HG02623 (cell line): ENCODE measurements around the gene RPL38.

Source experiments
- ATAC-seq: cut with Tn5 transposase; IDR thresholded peaks from one replicate; pipeline ENCODE4 v1.9.1; 2021; ENCODE audit warnings: moderate library complexity; ENCODE audit not compliant: unreplicated experiment

Gene RPL38

GRCh38 chr17:74210191-74211140 is 7.0 kb downstream of the RPL38 start:
- ATAC-seq = no peak

DNA sequence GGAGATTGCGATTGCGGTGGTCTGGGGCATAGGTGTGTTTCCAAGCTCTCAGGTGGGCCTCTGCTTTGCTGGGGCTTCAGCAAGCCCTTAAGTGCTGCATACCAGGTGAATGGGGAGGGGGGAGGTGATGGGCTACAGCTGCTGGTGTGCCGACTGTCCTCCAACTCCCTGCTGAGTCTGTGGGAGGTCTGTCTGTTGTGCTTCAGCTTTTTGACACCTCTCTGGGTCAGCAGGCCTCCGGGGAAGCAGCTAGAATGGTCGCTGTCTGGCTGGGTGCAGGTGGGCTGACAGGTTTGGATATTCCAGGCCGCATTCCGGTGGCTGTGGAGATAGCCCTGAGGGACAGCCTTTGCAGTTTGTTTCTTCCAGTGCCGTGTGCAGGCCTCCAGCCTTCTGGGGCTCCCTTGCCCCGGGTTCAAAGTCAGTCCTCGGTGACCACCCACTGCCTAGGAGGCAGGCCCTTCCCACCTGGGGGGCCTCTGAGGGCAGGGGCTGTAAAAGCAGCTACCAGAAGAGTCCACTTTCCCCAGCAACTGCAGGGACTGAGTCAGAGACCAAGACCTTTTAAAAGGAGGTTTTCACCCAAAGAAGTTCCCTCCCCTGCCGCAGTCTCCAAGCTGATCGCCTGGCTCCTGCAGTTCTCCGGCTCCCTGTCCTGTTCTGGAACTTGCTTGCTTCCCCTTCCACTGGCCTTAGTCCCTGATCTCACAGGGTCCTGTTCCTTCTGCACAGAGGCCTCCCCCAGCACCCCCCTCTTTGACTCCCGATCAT is 7.8 kb downstream of the RPL38 start:
- ATAC-seq = no peak

- no peak for ATAC-seq
Measured at GRCh38 chr17:74211912-74212208, 8.4 kb downstream of the RPL38 start.

GRCh38 chr17:74212209-74212912 is 8.9 kb downstream of the RPL38 start:
- no peak for ATAC-seq

GRCh38 chr17:74212913-74213791 is 9.7 kb downstream of the RPL38 start, which contains the start of gene TTYH2:
Gene TTYH2, plus strand, starts transcription at chr17:74213571. Its CDS starts 17 bp downstream, at chr17:74213588.
- peak; percentile 60 for ATAC-seq

GRCh38 chr17:74213861-74214391 is 10.4 kb downstream of the RPL38 start:
- ATAC-seq = no peak

DNA sequence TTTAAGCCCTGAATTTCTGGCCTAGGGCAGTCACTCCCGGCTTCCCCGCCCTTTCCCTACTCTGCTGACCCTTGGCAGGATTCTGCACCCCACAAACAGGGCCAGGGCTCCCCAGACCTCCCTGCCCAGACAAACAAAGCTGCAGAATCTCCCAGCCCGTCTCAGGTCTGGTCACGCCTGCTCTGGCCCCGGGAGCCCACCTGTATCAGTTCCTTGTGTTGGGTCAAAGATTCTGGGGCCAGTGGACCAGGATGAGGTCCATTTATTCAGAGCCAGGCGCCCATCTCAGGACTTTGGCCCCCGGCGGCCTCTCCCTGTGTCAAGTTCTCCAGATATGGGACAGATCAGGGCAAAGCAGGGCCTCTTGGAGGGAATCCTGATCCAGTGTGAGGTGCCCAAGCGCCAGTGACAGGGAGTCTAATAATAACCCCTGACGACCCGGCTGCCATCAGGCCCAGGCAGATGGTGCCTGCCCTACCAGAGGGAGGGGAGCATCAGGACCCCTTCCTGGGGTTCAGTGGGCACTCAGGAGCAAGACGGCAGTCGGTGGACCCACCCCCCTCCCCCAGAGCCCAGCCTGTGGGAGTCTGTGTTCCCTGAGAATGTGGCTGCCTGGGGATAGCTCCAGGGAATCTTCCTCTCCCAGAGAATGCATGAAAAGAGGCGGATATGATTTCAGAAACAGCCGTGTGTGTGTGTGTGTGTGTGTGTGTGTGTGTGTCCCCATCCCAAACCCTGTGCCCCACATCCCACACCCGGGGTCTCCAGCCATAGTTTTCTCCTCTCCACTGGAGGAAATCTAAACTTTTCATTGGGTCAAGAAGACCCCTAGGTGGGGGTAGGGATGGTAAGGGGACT is 11.2 kb downstream of the RPL38 start:
- no peak for ATAC-seq

DNA sequence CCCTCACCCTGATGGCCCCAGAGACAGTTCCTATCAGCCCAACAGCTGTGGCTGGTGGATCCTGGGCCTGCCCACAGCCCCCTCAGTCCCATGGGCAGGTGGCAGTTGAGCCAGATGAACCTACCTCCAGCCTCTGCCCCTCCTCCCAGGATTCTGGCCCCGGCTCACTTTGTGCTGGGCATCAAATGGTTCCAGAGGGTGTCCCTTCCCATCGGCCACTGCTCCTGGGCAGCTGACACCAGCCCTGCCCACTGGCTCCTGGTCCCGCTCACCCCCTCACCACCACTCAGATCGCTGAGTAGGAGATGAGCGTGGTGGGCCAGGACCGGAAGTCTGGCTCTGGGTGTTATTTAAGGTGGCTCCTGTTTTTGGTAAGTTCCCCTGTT is 11.9 kb downstream of the RPL38 start:
- no peak for ATAC-seq

DNA sequence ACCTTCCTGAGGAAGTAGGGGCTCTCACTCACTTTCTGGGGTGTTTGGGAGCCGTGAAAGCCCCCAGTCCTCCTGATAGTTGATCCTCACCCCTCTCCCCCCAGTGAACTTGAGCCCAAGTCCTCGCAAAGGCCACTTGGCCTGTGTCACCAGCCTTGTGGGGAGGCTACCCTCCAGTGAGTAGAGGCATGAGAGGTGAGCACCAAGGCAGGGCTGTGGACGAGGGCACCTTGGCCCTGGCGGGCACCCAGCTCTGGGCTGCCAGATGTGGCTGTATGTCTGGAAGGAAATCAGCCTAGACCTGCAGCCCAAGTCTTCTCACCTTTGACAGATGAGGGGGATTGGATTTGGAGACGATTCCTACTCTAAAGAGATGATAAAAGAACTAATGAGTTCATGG is 13.0 kb downstream of the RPL38 start:
- no peak for ATAC-seq

- no peak for ATAC-seq
Measured at GRCh38 chr17:74217037-74217730, 13.7 kb downstream of the RPL38 start.

DNA sequence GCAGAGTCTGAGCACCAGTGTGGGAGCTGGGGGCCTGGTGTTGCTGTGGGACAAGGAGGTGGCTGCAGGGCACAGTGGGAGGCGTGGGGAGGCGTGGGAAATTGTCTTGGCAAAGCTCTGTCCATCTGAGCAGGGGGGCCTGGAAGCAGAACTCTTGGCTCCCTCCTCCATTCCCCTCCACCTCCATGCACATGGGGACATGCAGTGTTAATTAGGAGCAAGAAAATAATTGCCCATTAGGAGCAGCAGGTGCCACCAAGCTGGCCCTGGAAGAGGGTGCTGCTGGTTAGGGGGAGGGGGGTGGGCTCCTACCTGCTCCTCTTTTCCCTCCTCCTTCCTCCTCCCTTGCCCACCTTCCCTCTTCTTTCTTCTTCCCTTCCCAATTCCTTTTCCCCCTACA is 14.4 kb downstream of the RPL38 start:
- ATAC-seq = no peak

DNA sequence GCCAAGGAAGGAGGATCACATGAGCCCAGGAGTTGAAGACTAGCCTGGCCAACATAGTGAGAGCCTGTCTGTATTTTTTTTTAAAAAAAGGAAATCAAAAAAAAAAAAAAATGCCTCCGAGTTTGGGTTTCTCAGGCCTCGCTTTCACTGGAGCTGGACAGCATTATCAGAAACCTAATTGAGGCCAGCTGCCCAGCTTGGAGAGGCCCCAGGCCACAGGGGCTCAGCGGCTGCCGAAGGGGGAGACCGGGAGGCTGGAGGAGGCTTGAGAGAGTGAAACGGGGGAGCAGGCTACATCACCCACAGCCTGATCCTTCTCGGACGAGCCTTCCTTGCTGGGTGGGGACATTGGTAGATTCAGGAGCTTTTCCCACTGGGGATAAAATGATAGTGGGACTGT is 15.0 kb downstream of the RPL38 start:
- no peak for ATAC-seq

- no peak for ATAC-seq
Measured at GRCh38 chr17:74219576-74220133, 16.2 kb downstream of the RPL38 start.

GRCh38 chr17:74220219-74220618 is 16.7 kb downstream of the RPL38 start:
- ATAC-seq = no peak

DNA sequence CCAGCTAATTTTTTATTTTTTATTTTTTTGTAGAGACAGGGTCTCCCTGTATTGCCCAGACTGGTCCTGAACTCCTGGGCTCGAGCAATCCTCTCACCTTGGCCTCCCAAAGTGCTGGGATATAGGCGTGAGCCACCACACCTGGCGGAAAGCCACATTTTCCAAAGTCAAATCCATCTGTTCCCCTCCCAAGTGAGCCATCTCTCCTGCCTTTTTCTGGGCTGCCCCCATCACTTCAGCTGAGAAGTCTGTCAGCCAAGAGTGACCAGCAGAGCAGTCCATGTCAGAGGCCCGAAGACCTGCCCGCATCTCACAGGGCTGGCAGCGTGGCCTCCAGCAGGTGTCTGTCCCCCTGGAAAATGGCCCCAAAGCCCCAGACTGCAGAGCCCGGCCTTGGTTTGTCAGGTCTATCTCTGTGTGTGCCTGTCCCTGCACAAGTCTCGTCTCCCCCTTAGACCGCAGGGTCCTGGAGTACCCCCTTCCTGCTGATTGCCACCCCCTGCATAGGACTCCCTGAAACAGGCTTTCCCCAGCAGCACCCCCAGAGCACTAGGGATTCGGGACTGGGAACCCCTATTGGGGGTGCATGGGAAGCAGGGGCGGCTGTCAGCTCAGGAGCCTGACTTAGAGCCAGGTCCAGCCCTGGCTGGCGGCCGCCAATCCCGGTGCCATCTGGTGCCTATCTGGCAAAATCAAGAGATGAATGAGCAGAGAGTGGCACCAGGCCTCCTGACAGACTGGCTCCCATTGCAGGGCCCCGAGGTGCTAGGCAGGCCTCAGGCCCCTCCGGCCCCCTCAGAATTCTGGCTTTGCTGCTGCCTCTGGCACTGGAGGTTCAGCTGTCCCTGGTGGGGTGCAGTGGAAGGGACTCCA is 17.7 kb downstream of the RPL38 start:
- ATAC-seq = no peak

DNA sequence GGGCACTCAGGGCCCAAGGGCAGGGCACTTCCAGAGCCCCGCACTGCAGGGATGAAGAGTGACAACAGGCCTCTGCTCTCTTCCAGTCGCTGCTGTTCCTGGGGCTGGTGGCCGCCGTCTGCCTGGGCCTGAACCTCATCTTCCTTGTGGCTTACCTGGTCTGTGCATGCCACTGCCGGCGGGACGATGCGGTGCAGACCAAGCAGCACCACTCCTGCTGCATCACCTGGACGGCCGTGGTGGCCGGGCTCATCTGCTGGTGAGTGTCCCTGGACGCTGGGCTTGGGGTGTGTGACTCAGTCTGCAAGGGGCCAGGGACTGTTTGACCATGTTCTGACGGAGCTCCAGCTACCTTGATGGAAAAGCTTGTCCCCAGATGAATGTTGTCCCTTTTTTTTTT is 18.9 kb downstream of the RPL38 start:
- ATAC-seq = no peak

DNA sequence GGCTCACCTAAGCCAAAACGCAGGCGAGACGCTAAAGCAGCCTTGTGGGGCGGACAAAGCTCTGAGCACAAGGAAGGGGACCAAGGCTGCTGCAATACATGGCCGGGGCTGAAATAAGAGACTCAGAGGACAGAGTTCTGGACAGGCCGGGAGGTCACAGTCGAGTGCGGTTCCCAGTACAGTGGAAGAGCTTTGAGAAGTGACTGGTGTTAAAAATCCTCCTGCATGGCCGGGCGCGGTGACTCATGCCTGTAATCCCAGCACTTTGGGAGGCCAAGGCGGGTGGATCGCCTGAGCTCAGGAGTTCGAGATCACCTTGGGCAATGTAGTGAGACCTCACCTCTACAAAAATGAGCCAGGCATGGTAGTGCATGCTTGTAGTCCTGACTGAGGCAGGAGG is 20.4 kb downstream of the RPL38 start:
- no peak for ATAC-seq
